ENCODE data around the gene KIFC3.

KIFC3 gene

DNA sequence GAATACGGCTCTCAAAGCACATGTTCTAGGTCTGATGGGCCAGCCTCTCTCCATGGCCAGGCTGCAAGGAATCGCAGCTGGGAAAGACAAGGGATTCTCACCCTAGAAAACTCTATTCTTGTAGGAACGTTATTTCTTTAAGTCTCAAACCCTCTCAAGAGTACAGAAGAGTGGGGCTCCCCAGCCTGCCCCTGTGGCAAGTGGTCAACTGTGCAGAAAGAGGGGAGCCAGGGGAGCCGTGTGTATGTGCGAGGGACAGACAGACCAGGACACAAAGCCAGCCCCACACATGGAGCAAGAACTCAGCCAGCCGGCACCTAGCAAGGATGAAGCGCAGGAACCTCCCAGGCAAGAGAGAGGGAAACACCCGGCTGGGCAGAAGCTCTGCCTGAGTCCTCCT is 16.4 kb downstream of the KIFC3 start:
- no peaks in the 10 kb centered on the region for H3K36me3 ChIP-seq (replicated peaks; ENCODE audit: low read depth, low read length)
- TF ChIP-seq, protein P1, sequence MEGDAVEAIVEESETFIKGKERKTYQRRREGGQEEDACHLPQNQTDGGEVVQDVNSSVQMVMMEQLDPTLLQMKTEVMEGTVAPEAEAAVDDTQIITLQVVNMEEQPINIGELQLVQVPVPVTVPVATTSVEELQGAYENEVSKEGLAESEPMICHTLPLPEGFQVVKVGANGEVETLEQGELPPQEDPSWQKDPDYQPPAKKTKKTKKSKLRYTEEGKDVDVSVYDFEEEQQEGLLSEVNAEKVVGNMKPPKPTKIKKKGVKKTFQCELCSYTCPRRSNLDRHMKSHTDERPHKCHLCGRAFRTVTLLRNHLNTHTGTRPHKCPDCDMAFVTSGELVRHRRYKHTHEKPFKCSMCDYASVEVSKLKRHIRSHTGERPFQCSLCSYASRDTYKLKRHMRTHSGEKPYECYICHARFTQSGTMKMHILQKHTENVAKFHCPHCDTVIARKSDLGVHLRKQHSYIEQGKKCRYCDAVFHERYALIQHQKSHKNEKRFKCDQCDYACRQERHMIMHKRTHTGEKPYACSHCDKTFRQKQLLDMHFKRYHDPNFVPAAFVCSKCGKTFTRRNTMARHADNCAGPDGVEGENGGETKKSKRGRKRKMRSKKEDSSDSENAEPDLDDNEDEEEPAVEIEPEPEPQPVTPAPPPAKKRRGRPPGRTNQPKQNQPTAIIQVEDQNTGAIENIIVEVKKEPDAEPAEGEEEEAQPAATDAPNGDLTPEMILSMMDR (IDR thresholded peaks at IDR 0.05; ENCODE audit: low read depth, low read length), result no peak
- TF ChIP-seq EZH2phosphoT487 (IDR thresholded peaks at IDR 0.05; ENCODE audit: low read depth), result no peak
- no peak overlapping the region for H3K4me3 ChIP-seq (ENCODE audit: low read length)
- no peak overlapping the region for H3K9ac ChIP-seq (ENCODE audit: low read length)
- no peaks in the 10 kb centered on the region for H3K4me1 ChIP-seq (ENCODE audit: low read length)
- H4K20me1 ChIP-seq (ENCODE audit: insufficient read depth, low read length), result no peaks in the 10 kb centered on the region
- no peak overlapping the region for H2AFZ ChIP-seq (ENCODE audit: low read depth, low read length)
- no peak overlapping the region for H3K27ac ChIP-seq (ENCODE audit: low read length)
- H3K27me3 ChIP-seq (ENCODE audit: low read depth, low read length), result peaks cover 9% of the 10 kb centered on the region; the same call in 1 of the 2 replicates
- no peaks in the 10 kb centered on the region for H3K9me3 ChIP-seq (ENCODE audit: insufficient read depth, low read length)
- H3K79me2 ChIP-seq (ENCODE audit: low read length), result no peaks in the 10 kb centered on the region
- H3K4me2 ChIP-seq (ENCODE audit: low read length), result no peak overlapping the region

DNA sequence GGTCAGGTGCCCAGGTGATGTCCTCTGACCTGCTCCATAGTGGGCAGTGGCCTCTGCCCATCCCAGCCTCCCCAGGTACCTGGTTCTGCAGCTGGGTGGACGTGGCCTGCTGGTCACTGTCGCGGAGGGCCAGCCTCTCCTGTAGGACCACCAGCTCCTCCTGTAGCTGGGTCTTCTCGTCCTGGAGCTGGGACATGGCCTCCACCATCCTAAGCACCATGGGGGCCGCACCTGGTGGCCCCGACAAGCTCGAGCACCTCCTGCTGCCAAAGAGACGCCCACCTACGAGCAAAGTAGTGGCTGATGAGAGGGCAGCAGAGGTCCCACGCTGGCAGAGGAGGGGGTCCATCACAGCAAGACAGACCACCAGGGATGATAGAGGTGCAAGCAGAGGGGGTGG is 16.9 kb downstream of the KIFC3 start:
- no peaks in the 10 kb centered on the region for H3K79me2 ChIP-seq (ENCODE audit: low read length)
- TF ChIP-seq EZH2phosphoT487 (IDR thresholded peaks at IDR 0.05; ENCODE audit: low read depth), result no peak
- TF ChIP-seq, protein P1 (IDR thresholded peaks at IDR 0.05; ENCODE audit: low read depth, low read length), result no peak
- no peak overlapping the region for H3K27ac ChIP-seq (ENCODE audit: low read length)
- no peaks in the 10 kb centered on the region for H3K36me3 ChIP-seq (replicated peaks; ENCODE audit: low read depth, low read length)
- H4K20me1 ChIP-seq (ENCODE audit: insufficient read depth, low read length), result no peaks in the 10 kb centered on the region
- H3K4me2 ChIP-seq (ENCODE audit: low read length), result no peak overlapping the region
- no peak overlapping the region for H3K9ac ChIP-seq (ENCODE audit: low read length)
- no peaks in the 10 kb centered on the region for H3K4me1 ChIP-seq (ENCODE audit: low read length)
- H3K9me3 ChIP-seq (ENCODE audit: insufficient read depth, low read length), result no peaks in the 10 kb centered on the region
- no peak overlapping the region for H3K4me3 ChIP-seq (ENCODE audit: low read length)
- no peak overlapping the region for H2AFZ ChIP-seq (ENCODE audit: low read depth, low read length)
- H3K27me3 ChIP-seq (ENCODE audit: low read depth, low read length), result peaks cover 6% of the 10 kb centered on the region; the same call in 1 of the 2 replicates

DNA sequence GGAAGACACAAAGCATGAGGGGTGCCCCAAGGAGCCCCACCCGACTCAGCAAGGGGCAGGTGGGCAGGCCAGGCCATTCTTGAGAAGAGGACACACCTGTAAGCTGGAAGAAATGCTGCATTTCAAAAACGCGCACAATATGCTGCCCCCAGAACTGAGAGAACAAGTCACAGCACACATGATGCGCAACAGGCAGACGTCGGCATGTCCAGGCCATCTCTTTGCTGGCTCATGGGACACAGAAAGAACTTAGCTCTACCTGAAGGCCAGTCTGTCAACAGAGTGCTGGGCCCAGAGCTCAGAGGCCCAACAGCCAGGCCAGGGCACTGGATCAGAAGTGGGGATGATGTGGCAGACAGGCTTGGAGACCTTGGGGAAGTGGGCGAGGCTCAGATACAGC is 18.0 kb downstream of the KIFC3 start:
- no peaks in the 10 kb centered on the region for H3K4me1 ChIP-seq (ENCODE audit: low read length)
- no peak overlapping the region for H3K27ac ChIP-seq (ENCODE audit: low read length)
- H3K9ac ChIP-seq (ENCODE audit: low read length), result no peak overlapping the region
- no peak overlapping the region for H3K4me3 ChIP-seq (ENCODE audit: low read length)
- no peak overlapping the region for H3K4me2 ChIP-seq (ENCODE audit: low read length)
- no peaks in the 10 kb centered on the region for H3K79me2 ChIP-seq (ENCODE audit: low read length)
- no peak overlapping the region for H2AFZ ChIP-seq (ENCODE audit: low read depth, low read length)
- H3K36me3 ChIP-seq (replicated peaks; ENCODE audit: low read depth, low read length), result no peaks in the 10 kb centered on the region
- H4K20me1 ChIP-seq (ENCODE audit: insufficient read depth, low read length), result no peaks in the 10 kb centered on the region
- no peak for TF ChIP-seq EZH2phosphoT487 (IDR thresholded peaks at IDR 0.05; ENCODE audit: low read depth)
- TF ChIP-seq, protein P1 (IDR thresholded peaks at IDR 0.05; ENCODE audit: low read depth, low read length), result no peak
- H3K9me3 ChIP-seq (ENCODE audit: insufficient read depth, low read length), result no peaks in the 10 kb centered on the region
- H3K27me3 ChIP-seq (ENCODE audit: low read depth, low read length), result peaks cover 5% of the 10 kb centered on the region; the same call in 1 of the 2 replicates

DNA sequence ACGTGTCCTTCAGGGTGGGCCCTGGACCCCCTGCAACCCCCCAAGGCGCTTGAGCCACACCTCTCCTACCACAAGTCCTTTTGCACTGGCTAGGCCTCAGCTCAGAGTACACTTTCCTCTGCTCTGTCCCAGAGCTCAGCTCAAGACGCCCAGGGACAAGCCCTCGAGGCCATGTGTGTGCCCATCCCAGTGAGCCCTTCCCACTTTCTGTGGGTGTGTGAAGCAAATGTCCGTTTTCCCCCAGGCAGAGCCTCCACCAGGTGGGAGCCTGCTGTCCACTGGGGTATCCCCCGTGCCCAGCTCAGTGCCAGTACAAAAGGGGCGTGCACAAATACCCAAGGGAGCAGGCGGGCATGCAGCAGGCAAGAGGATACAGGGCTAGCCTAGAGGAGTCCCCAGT is 18.4 kb downstream of the KIFC3 start:
- no peak for TF ChIP-seq EZH2phosphoT487 (IDR thresholded peaks at IDR 0.05; ENCODE audit: low read depth)
- TF ChIP-seq, protein P1 (IDR thresholded peaks at IDR 0.05; ENCODE audit: low read depth, low read length), result no peak
- Histone ChIP-seq H3K9me3 (ENCODE audit: insufficient read depth, low read length) (no peaks in the 10 kb centered on the region), H3K4me1 (ENCODE audit: low read length) (no peaks in the 10 kb centered on the region), H3K27ac (ENCODE audit: low read length) (no peak overlapping the region), H3K9ac (ENCODE audit: low read length) (no peak overlapping the region), H3K36me3 (replicated peaks; ENCODE audit: low read depth, low read length) (no peaks in the 10 kb centered on the region), H2AFZ (ENCODE audit: low read depth, low read length) (no peak overlapping the region), H3K27me3 (ENCODE audit: low read depth, low read length) (peaks cover 5% of the 10 kb centered on the region; the same call in 1 of the 2 replicates), H3K4me3 (ENCODE audit: low read length) (no peak overlapping the region), H4K20me1 (ENCODE audit: insufficient read depth, low read length) (no peaks in the 10 kb centered on the region), H3K79me2 (ENCODE audit: low read length) (no peaks in the 10 kb centered on the region), H3K4me2 (ENCODE audit: low read length) (no peak overlapping the region)

All from OCI-LY3 (cell line).